HCT116 (cell line): Measurements from ENCODE around the gene RENBP. TPM values are rescaled to one million over a fixed set of nuclear protein-coding genes. Genes with fewer than 3 reads are reported as not detected.

Experiments
- ATAC-seq: fragments of 200-7000 bp; cut with Tn5 transposase; 2 replicates; pipeline ENCODE4 v1.9.1; 2020; ENCODE audit warnings: mild to moderate bottlenecking, moderate library complexity
- BruUV-seq: library from RNA; stranded (reverse); fragments of 400-500 nt; replicated peaks from 2 replicates; lab custom pipeline; 2021; lab: Mats Ljungman, UMichigan
- CTCF ChIA-PET: fragments of 300-600 bp; sonication (Branson Sonifier 250); formaldehyde crosslinking; loops from one replicate; lab custom pipeline; 2021; ENCODE audit warnings: antibody characterized with exemption; lab: Charles Lee
- POLR2A ChIA-PET: fragments of 300-600, 350-600 bp; sonication (Branson Sonifier 250); formaldehyde crosslinking; loops from one replicate; lab custom pipeline; 2021; ENCODE audit warnings: antibody characterized with exemption; lab: Charles Lee
- RAD21 ChIA-PET, 2 experiments: fragments of 300-600 bp; sonication (Branson Sonifier 250); formaldehyde crosslinking; loops; one replicate each; lab custom pipeline; 2023; ENCODE audit warnings: low total read pairs in 2 of 2; ENCODE audit not compliant: uncharacterized antibody in 2 of 2, unreplicated experiment in 2 of 2, low non-redundant PET in 1 of 2; lab: Charles Lee
- DNase-seq: peaks from one replicate; pipeline ENCODE4 v3.0.0-alpha.2; 2010; ENCODE audit warnings: low read depth, low spot score
- H2AFZ ChIP-seq: fragments of 200-600 bp; shearing (Covaris generic), sonication (generic); 2 replicates; pipeline ENCODE4 v1.6.1; 2017; ENCODE audit warnings: low read depth, mixed run types, mixed read lengths, antibody characterized with exemption, low read length; ENCODE audit not compliant: poor library complexity, severe bottlenecking
- H3K27ac ChIP-seq: 2 replicates; pipeline ENCODE4 v1.5.1; 2012; ENCODE audit warnings: low read depth, low read length
- H3K27me3 ChIP-seq: fragments of 200-600 bp; sonication (generic); 2 replicates; pipeline ENCODE4 v1.6.1; 2016; ENCODE audit warnings: mixed run types, low read length, mixed read lengths; ENCODE audit not compliant: insufficient read depth
- H3K36me3 ChIP-seq, 2 experiments: fragments of 200-500 bp in 1 of 2; fragments of 200-600 bp in 1 of 2; sonication (Bioruptor generic) in 1 of 2; sonication (generic) in 1 of 2; 2 replicates each; pipeline versions ENCODE4 v1.5.1 to v1.6.1; 2014 to 2016; ENCODE audit warnings: low read length in 2 of 2, inconsistent platforms in 1 of 2, mixed read lengths in 1 of 2, mixed run types in 1 of 2; ENCODE audit not compliant: insufficient read depth in 2 of 2, control insufficient read depth in 1 of 2
- H3K4me1 ChIP-seq, 2 experiments: fragments of 200-600 bp in 1 of 2; sonication (generic) in 1 of 2; 2 replicates each; pipeline versions ENCODE4 v1.5.1 to v1.6.1; 2012 to 2017; ENCODE audit warnings: low read length in 2 of 2, inconsistent platforms in 1 of 2, mild to moderate bottlenecking in 1 of 2, mixed read lengths in 1 of 2, mixed run types in 1 of 2, moderate library complexity in 1 of 2; ENCODE audit not compliant: insufficient read depth in 2 of 2, control insufficient read depth in 1 of 2
- H3K4me2 ChIP-seq: fragments of 200-600 bp; sonication (generic); 2 replicates; pipeline ENCODE4 v1.6.1; 2017; ENCODE audit warnings: mixed run types, low read length, mixed read lengths
- H3K4me3 ChIP-seq, 2 experiments: fragments of 200-600 bp in 1 of 2; sonication (generic) in 1 of 2; replicated peaks in 1 of 2; 2 replicates each; pipeline ENCODE4 v1.5.1; 2011 to 2016; ENCODE audit warnings: low read length in 2 of 2, control low read depth in 1 of 2, low read depth in 1 of 2, mild to moderate bottlenecking in 1 of 2, mixed read lengths in 1 of 2, mixed run types in 1 of 2
- H3K79me2 ChIP-seq: fragments of 200-600 bp; sonication (generic); 2 replicates; pipeline ENCODE4 v1.6.1; 2017; ENCODE audit warnings: mild to moderate bottlenecking, mixed run types, low read length, moderate library complexity, mixed read lengths; ENCODE audit not compliant: insufficient read depth
- H3K9ac ChIP-seq: fragments of 200-600 bp; sonication (generic); 2 replicates; pipeline ENCODE4 v1.6.1; 2016; ENCODE audit warnings: low read length, mixed read lengths
- H3K9me2 ChIP-seq: fragments of 200-600 bp; sonication (generic), shearing (Covaris generic); 2 replicates; pipeline ENCODE4 v1.6.1; 2017; ENCODE audit warnings: mixed run types, mild to moderate bottlenecking, moderate library complexity; ENCODE audit not compliant: insufficient read depth
- H3K9me3 ChIP-seq, 2 experiments: fragments of 200-500 bp in 1 of 2; fragments of 200-600 bp in 1 of 2; sonication (Bioruptor generic) in 1 of 2; sonication (generic) in 1 of 2; 2 replicates each; pipeline ENCODE4 v1.6.1; 2014 to 2017; ENCODE audit warnings: low read length in 2 of 2, mixed read lengths in 2 of 2, inconsistent platforms in 1 of 2, low read depth in 1 of 2, mild to moderate bottlenecking in 1 of 2, mixed run types in 1 of 2, moderate library complexity in 1 of 2; ENCODE audit not compliant: control insufficient read depth in 1 of 2, insufficient read depth in 1 of 2
- H4K20me1 ChIP-seq: fragments of 200-600 bp; sonication (generic), shearing (Covaris generic); 2 replicates; pipeline ENCODE4 v1.6.1; 2017; ENCODE audit warnings: mixed run types, mild to moderate bottlenecking, moderate library complexity; ENCODE audit not compliant: insufficient read depth
- ATF3 ChIP-seq: IDR thresholded peaks from 2 replicates; pipeline ENCODE4 v1.6.1; 2012
- CBX3 ChIP-seq: IDR thresholded peaks from 2 replicates; pipeline ENCODE4 v1.6.1; 2012; ENCODE audit warnings: low read depth
- CEBPB ChIP-seq: IDR thresholded peaks from 2 replicates; pipeline ENCODE4 v1.6.1; 2012; ENCODE audit warnings: low read depth
- CTCF ChIP-seq, 3 experiments: fragments of 200-600 bp in 1 of 3; sonication (generic) in 1 of 3; IDR thresholded peaks in 2 of 3; conservative IDR thresholded peaks in 1 of 3; 2 replicates each; pipeline ENCODE4 v1.5.1; 2012 to 2017; ENCODE audit warnings: low read depth in 2 of 3, low read length in 2 of 3, antibody characterized with exemption in 1 of 3, borderline replicate concordance in 1 of 3, control low read depth in 1 of 3, mild to moderate bottlenecking in 1 of 3, mixed read lengths in 1 of 3, mixed run types in 1 of 3, moderate library complexity in 1 of 3; ENCODE audit not compliant: insufficient read depth in 1 of 3
- ELF1 ChIP-seq: IDR thresholded peaks from 2 replicates; pipeline ENCODE4 v1.6.1; 2012; ENCODE audit warnings: low read depth, borderline replicate concordance
- EZH2 ChIP-seq: fragments of 200-600 bp; sonication (generic); IDR thresholded peaks from 2 replicates; pipeline ENCODE4 v1.6.1; 2017; ENCODE audit warnings: antibody characterized with exemption, mixed run types
- EZH2phosphoT487 ChIP-seq: fragments of 200-600 bp; IDR thresholded peaks from 2 replicates; pipeline ENCODE4 v1.6.1; 2018; ENCODE audit warnings: antibody characterized with exemption, borderline replicate concordance
- FOSL1 ChIP-seq: IDR thresholded peaks from 2 replicates; pipeline ENCODE4 v1.6.1; 2012; ENCODE audit warnings: low read depth
- JUND ChIP-seq: IDR thresholded peaks from 2 replicates; pipeline ENCODE4 v1.6.1; 2012
- MAX ChIP-seq: IDR thresholded peaks from 2 replicates; pipeline ENCODE4 v1.6.1; 2012
- POLR2A ChIP-seq: IDR thresholded peaks from 2 replicates; pipeline ENCODE4 v1.7.0; 2011; ENCODE audit warnings: borderline replicate concordance; ENCODE audit not compliant: insufficient read depth, insufficient read length; ENCODE audit errors: extremely low read depth
- POLR2AphosphoS5 ChIP-seq: IDR thresholded peaks from 2 replicates; pipeline ENCODE4 v1.6.1; 2011; ENCODE audit warnings: mild to moderate bottlenecking, low read depth, low read length, moderate library complexity
- RAD21 ChIP-seq: IDR thresholded peaks from 2 replicates; pipeline ENCODE4 v1.6.1; 2012; ENCODE audit warnings: low read depth, mild to moderate bottlenecking
- SIN3A ChIP-seq: IDR thresholded peaks from 2 replicates; pipeline ENCODE4 v1.6.1; 2012; ENCODE audit warnings: low read depth
- SP1 ChIP-seq: IDR thresholded peaks from 2 replicates; pipeline ENCODE4 v1.6.1; 2012; ENCODE audit warnings: low read depth
- TCF7L2 ChIP-seq: IDR thresholded peaks from 2 replicates; pipeline ENCODE4 v1.7.0; 2011; ENCODE audit warnings: borderline replicate concordance, inconsistent platforms; ENCODE audit not compliant: insufficient read depth, insufficient read length; ENCODE audit errors: extremely low read depth
- YY1 ChIP-seq: IDR thresholded peaks from 2 replicates; pipeline ENCODE4 v1.6.1; 2011; ENCODE audit warnings: low read length, low read depth, moderate library complexity, mild to moderate bottlenecking; ENCODE audit not compliant: insufficient replicate concordance; ENCODE audit errors: extremely low read depth
- ZBTB33 ChIP-seq: IDR thresholded peaks from 2 replicates; pipeline ENCODE4 v1.6.1; 2011; ENCODE audit warnings: mild to moderate bottlenecking, low read length, moderate library complexity; ENCODE audit not compliant: insufficient replicate concordance; ENCODE audit errors: extremely low read depth
- ZFX ChIP-seq: fragments of 450-650 bp; IDR thresholded peaks from 2 replicates; pipeline ENCODE4 v1.6.1; 2017
- intact Hi-C: fragments of 100-400 bp; cut with micrococcal nuclease; formaldehyde crosslinking; loops from 2 replicates; pipeline ENCODE4 v1.10.0; 2022
- total RNA-seq: library from RNA; stranded (reverse); gene quantifications from one replicate; pipeline ENCODE4 v1.2.1, GENCODE V29; 2021; ENCODE audit not compliant: unreplicated experiment

The RENBP gene
- total RNA-seq, 1 experiment from 2014 or later: 1.3 TPM

GRCh38 chrX:153948847-153949805, 4.7 kb upstream of the RENBP start:
- no peak overlapping the region for H2AFZ ChIP-seq
- no peak overlapping the region for H3K4me3 ChIP-seq
- no peaks in the 10 kb centered on the region for H3K27me3 ChIP-seq
- TF ChIP-seq SIN3A (no peak), ZBTB33 (no peak), TCF7L2 (no peak), SP1 (no peak), CEBPB (no peak), MAX (no peak), POLR2AphosphoS5 (no peak), ELF1 (no peak), EZH2 (no peak), FOSL1 (no peak), RAD21 (no peak), ATF3 (no peak), ZFX (no peak), CBX3 (no peak), EZH2phosphoT487 (no peak), CTCF (IDR thresholded peaks at IDR 0.05 in 2 of 3, conservative IDR thresholded peaks at IDR 0.05 in 1 of 3; ENCODE audit: borderline replicate concordance in 1 of 3, insufficient read depth in 1 of 3, low read depth in 2 of 3, low read length in 2 of 3) (no peak), YY1 (no peak), JUND (no peak), POLR2A (no peak)
- TF ChIP-seq, all 23 proteins: peak for 0
- CTCF ChIA-PET: no interaction called here
- no peak for DNase-seq
- Histone ChIP-seq H3K4me1 (no peaks in the 10 kb centered on the region; a peak in 1 of 4 replicates), H3K79me2 (no peaks in the 10 kb centered on the region; the same call in 1 of the 2 replicates), H3K9ac (no peak overlapping the region), H3K4me2 (no peak overlapping the region), H3K27ac (no peak overlapping the region), H3K9me3 (no peaks in the 10 kb centered on the region), H3K9me2 (no peaks in the 10 kb centered on the region), H3K36me3 (peaks cover 0 to 14% of the 10 kb centered on the region in 2 experiments; a peak in 1 of 4 replicates), H4K20me1 (no peaks in the 10 kb centered on the region)
- RAD21 ChIA-PET: no interaction called here
- intact Hi-C loops: no loop called here
- POLR2A ChIA-PET: no interaction called here
- no peak for ATAC-seq
- BruUV-seq: no TSS peak
